Glomerular visceral epithelial cell (primary cell): ENCODE measurements around the gene GET4.
A peak's percentile ranks its signal among the peaks of the same experiment; 100 is the strongest.
"Not testable (repeated sequence)": the region's sequence is repeated elsewhere in the genome, so short reads cannot be mapped to it uniquely, and the experiment has no call there.

Experiments
- DNase-seq: peaks from one replicate; pipeline ENCODE4 v3.0.0-alpha.2; 2016; ENCODE audit errors: extremely low spot score

The GET4 gene

DNA sequence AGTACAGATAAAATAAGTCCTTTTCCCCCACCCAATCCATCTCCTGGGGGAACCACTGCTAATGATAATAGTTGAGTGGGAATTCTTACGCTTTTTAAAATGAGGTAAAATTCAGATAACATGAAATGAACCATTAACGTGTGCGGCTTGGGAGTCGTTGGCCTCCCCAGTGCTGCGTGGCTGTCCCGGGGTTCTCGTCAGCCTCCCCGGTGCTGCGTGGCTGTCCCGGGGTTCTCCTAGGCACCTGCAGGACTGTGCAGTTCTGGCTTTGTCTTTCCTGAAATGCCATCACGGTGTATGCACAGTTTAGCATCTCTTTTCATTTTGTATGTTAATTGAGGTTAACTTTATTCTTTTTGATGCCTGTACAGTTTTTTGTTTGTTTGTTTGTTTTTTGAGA, 30.6 kb upstream of the GET4 start:
- DNase-seq = no peak

DNA sequence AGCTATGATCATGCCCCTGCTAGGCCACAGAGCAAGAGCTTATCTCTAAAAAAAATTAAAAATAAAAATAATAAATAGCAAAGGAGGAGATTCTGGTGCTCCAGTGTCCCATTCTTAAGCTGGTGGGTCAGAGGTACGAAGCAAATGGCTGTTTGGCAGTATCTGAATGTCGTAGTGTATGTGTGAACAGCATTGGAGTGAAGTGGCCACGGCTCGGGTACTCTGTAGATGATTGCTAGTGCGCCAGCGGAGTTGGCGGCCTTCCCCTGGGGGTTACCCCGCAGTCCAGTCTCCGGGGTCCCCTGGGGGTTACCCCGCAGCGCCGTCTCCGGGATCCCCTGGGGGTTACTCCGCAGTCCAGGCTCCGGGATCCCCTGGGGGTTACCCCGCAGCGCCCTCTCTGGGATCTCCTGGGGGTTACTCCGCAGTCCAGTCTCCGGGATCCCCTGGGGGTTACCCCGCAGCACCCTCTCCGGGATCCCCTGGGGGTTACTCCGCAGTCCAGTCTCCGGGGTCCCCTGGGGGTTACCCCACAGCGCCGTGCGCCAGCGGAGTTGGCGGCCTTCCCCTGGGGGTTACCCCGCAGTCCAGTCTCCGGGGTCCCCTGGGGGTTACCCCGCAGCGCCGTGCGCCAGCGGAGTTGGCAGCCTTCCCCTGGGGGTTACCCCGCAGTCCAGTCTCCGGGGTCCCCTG, 29.2 kb upstream of the GET4 start:
- DNase-seq = not testable (repeated sequence)

DNA sequence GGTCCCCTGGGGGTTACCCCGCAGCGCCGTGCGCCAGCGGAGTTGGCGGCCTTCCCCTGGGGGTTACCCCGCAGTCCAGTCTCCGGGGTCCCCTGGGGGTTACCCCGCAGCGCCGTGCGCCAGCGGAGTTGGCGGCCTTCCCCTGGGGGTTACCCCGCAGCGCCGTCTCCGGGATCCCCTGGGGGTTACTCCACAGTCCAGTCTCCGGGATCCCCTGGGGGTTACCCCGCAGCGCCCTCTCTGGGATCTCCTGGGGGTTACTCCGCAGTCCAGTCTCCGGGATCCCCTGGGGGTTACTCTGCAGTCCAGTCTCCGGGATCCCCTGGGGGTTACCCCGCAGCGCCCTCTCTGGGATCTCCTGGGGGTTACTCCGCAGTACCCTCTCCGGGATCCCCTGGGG, 28.6 kb upstream of the GET4 start:
- not testable (repeated sequence) for DNase-seq

DNA sequence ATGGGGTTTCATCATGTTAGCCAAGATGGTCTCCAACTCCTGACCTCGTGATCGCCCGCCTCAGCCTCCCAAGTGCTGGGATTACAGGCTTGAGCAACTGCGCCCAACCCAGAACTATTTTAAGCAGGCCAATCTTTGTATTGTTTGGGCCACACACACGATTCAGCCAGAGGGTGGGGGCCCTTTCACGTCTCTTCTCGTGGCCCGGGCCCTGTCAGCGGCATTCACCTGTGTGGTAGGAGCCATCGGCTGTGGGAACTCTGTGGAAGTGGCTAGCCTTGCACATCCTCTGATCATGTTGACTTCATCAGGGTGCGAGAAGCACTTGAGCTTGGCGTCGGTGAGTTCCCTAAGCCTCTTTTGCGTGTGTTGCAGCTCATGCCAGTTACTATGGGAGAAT, 27.2 kb upstream of the GET4 start:
- DNase-seq = no peak

DNA sequence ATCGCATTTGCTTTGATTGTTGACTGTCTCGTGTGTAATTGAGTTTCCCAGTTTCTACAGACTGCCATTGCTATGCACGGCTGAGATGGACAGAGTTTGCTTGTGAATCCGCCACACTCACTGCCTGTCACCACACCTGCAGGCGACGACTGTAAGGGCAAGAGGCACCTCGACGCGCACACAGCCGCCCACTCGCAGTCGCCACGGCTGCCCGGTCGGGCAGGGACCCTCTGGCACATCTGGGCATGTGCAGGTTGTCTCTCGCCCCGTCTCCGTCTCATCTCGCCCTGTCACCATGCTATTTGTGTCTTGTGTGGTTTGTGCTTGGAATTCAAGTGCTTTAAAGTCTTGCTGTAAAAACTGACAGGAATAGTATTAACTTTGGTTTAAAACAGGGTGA, 26.6 kb upstream of the GET4 start:
- DNase-seq = no peak

DNA sequence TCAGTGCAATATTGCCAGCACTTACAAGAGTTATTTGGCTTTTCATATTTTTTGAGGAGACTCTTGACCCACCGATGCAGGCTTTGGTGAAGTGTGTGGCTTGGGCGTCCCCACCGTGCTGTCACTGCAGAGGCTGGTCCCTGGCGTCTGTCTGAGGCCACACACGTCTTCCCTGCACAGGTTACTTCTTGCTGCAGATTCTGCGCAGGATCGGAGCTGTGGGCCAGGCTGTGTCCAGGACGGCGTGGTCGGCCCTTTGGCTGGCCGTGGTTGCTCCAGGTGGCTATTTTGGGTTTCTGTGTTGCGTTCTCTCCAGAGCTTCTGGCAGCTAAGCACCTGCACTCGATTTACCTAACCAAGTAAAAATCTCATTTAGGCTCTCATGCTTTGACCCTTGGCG, 25.1 kb upstream of the GET4 start:
- no peak for DNase-seq

DNA sequence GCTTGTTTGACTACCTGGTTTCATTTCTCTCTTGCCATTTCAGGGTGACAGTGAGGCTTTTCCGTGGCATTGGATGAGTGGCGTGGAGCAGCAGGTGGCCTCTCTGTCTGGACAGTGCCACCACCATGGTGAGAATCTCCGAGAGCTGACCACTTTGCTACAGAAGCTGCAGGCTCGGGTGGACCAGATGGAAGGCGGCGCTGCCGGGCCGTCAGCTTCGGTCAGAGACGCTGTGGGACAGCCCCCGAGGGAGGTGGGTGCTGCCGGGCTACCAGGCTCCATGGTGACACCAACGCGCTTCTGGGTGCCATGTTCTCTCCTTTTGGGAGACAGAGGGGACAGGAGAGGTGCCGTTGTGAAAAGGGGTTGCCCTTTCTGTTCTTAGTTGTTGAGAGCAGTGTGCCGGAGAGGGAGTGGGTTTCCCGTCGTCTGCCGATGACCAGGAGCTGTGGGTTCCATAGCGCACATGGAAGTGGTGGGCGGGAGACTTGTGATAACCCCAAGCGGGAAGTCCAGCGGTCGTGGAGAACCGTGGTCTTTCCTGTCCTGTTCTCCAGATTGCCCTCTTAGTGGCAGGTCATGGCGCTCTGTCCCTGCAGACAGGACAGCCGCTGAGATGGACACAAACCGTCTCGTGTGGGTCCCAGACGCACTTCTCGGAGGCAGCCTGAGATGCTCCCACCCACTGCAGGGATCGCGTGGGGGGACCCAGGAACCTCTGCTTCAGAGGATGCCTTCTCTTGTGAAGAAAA, 22.8 kb upstream of the GET4 start:
- no peak for DNase-seq

DNA sequence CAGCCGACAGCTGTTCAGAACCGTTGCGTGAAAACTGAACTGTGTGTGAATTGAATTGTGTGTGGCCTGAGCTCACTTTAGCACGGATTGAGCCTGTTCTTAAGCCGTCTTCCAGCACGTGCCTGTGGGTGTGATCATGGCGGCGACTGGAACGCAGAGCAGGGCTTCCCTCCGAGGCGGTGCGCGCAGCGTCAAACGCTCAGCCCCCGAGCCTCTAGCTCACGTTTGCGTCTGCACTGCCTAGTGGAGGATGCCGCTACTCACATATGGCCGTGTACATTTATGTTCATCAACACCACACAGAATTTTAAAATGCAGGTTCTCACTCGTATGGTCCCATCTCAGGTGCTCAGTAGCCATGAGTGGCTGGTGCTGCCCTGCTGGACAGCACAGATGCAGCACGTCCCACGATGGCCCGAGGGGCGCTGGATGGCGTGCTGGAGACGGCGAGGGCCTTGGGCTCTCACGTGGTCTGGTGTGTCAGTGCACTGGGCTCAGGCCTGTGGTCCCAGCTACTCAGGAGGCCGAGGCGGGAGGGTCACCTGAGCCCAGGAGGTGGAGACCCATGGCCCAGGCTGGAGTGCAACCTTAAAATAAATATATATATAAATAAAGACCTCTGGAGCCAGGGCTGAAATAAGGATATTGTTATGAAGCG, 22.1 kb upstream of the GET4 start:
- DNase-seq = no peak

DNA sequence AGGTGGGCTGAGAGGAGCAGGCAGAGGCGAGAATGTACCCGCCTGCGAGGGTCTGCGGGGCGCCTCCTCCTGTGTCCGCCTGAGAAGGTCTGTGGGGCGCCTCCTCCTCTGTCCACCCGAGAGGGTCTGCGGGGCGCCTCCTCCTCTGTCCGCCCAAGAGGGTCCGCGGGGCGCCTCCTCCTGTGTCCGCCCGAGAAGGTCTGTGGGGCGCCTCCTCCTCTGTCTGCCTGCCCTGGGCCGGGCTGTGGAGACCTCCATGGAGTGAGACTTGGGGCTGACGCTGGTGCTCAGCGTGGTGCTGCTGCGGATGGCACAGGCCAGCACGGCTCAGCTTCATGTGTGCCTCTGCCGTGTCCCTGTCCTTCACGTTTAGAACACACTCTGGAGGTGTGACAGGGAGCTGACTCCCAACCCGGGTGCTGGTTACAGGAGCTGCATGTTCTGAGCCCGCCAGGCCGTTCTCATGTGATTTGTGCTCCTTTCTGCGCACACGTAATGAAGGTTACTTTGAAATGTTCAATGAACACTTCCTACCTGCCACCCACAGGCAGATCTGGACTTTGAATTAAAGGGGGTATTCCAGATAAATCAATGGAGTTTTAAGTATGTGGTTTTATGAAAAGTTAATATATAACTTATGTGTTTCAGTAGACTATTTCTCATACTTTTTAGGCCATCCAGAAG, 20.5 kb upstream of the GET4 start:
- no peak for DNase-seq

DNA sequence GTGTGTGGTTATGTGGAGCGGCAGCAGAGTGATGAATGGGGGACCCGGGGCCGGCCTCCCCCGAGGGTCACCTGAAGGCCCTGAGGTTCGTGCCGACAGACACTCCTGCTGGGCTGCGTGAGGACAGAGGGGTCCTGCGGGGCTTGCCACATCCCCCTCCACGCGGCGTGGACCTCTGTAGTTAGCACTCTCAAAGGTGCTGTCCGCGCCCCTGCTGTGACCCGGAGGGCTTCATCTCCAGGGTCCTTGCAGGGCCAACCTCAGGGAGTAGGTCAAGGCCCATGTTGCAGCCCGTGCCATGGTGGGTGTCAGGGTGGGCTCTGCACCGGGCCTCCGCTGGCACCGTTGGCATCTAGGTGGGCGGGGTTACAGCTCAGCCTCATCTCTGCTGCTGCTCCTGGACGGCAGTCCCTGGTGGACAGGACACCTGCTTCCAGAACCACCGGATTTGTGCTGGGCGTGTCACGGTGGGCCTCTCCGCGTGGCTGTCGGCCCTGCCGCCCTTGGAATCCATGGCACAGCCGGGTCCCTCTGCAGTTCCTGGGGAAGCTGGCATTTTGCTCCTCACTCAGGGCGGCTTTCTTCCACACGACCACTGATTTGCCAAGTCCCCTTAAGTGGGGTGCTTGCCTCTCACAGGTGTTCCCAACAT, 19.8 kb upstream of the GET4 start:
- no peak for DNase-seq

DNA sequence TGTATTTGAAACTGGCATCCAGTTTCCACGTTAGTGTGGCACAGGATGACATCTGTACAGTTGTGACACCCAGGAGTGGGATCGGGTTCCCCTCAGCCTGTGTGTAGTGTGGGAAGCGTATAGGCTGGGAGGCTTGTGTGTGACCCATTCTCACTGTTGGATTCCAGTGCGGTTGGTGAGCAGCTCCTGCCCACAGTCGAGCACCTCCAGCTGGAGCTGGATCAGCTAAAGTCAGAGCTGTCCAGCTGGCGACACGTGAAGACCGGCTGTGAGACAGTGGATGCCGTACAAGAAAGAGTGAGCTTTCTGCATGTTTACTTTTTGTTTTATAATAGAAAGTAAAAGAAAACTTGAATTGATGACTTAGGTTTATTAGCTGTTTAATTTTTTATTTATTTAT, 18.7 kb upstream of the GET4 start:
- DNase-seq = no peak

DNA sequence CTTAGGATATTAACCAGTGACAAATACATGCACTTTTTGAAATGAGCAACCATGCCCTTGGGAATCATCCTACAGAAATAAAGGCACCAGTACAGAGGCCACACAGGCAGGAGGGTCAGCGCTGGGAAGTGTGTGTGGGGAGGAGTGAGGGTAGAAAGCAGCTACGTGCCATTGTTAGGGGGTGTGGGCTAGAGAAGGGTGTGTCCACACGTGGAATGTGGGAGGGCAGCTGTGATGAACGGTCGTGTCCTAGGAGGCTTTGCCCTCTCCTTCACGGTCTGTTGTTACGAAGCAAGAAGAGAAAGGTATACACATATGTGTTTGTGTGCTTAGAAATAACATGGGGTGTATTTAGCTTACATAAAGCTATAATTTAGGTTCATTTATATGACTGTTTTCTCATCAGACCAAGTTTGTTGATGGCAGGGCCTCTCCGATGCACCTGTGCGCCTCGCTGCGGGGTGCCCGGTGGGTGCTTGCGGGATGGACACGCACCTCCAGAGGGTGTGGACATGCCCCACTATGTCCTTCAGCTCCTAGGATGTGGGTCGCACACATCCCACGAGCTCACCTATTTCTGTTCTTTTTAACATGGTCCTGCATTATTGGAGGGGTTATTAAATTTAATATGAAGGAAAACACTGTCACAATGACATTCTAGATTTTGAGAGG, 16.9 kb upstream of the GET4 start:
- DNase-seq = no peak

DNA sequence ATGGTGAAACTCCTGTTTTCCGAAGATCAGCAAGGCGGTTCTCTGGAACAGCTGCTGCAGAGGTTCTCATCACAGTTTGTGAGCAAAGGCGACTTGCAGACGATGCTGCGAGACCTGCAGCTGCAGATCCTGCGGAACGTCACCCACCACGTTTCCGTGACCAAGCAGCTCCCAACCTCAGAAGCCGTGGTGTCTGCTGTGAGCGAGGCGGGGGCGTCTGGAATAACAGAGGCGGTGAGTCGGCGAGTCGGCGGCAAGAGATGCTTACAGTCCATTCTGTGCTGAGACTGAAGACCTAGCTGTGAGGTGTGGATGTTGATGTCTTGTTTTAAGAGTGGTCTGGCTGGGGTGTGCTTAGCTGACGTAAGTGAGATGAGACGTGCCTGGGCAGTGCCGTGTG, 16.2 kb upstream of the GET4 start:
- no peak for DNase-seq

DNA sequence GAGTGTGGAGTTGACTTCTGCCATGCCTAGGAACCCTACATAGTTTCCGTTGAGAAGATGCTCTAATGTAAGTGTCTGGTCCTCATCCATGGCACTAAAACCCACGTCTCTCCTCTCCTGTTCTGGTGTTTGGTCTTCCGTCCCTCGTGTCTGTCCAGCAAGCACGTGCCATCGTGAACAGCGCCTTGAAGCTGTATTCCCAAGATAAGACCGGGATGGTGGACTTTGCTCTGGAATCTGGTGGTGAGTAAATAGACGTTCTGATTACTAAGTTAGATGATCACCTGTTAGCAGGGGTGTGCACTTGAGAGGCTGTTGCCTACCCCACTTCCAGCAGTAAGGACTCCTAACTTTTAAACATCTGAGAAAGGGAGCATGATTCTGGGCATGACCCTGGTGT, 15.1 kb upstream of the GET4 start:
- no peak for DNase-seq

DNA sequence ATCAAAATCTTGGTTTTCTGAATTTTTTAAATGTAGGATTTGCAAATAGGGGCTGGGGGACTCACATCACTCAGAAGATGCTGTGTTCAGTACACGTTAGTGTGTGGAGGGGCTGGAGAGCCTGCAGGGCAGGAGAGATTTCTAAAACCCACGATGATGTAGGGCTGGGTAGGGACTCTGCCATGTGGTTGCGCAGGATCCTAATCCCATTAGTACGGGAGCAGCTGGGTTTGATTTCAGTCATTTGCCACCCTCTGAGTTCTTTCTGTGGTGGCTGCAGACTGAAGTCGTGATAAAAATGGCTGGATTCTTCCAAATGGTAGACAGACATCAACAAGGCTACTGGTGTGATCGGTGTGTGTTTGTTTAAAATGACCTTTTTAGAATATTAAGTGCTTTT, 14.2 kb upstream of the GET4 start:
- no peak for DNase-seq

DNA sequence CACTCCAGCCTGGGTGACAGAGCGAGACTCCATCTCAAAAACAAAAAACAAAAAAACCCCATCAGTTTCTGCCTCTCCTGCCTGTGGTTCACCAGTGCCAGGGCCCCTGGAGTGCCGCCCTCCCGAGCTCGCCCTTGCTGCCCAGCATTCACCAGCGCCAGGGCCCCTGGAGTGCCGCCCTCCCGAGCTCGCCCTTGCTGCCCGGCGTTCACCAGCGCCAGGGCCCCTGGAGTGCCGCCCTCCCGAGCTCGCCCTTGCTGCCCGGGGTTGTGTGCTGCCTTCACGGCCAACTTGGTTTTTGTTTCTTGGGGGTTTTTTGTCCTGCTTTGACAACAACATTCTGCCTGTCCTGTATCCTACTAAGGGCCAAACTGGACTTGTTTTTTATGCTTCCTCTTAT, 13.2 kb upstream of the GET4 start:
- DNase-seq = no peak

DNA sequence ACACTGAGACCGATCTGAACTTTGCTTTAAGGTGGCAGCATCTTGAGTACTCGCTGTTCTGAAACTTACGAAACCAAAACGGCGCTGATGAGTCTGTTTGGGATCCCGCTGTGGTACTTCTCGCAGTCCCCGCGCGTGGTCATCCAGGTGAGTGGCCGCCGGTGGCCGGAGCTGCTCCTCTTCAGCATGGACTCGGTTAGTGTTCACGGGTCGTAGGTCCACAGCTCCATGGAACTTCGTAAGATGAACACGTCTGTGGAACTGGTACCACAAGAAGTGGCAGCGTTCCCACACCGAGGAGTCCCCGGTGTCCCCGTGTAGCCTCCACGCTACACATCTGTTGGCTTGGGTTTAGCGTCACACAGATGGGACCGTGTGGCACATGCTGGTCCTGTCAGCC, 10.4 kb upstream of the GET4 start:
- no peak for DNase-seq

DNA sequence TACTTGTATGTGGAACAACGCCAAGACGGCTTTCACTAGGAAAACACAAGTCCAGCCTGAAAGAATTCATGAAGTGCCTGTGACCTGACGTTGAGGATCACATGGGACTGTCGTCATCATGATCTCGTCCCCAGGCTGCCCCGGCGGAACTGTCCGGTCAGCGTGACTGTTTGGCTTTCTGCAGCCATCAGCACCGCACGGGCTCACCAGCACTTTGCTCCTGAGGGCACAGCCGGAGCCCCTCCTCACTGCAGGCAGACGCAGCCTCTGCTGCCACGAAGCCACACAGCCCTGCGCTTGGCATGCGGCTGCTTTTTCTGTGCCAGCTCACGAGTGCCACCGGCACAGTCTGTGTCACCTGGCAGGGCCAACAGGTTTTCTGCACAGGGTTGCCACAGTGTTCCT, 9.4 kb upstream of the GET4 start:
- DNase-seq = no peak

DNA sequence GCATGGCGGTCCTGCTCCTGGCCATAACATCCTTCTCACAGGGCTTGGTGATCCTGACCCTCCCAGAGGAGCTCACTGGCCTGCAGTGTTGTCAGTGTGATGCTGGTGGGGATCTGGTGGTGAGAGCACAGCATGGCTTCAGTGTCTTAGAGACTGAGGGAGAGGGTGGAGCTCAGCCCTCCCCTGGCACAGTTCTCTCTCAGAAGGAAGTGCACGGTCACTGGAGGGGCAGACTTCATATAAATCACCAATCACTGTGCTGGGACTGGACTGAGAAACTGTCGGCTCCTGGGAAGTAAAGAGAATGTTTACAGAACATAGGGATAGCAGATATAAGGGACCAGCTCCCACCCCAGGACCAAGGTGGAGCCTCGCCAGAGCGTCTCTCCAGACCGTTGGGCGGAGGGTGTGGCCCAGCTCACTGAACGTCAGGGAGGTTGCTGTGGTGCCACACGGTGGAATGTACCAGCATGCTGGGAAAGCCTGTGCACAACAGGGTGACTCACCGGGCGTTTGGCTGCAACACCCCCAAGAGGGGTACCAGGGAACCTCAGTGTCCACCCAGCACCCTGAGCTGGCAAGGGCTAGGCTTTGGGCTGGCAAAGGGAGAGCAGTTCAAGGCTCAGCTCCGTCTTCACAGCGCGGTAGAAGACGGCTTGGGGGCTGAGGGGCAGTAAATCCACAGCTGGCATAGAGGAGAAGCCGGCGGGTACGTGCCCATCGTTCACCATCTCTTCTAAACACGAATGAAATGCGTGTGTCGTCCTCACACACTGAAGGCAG, 8.8 kb upstream of the GET4 start:
- DNase-seq = peak; percentile 41

DNA sequence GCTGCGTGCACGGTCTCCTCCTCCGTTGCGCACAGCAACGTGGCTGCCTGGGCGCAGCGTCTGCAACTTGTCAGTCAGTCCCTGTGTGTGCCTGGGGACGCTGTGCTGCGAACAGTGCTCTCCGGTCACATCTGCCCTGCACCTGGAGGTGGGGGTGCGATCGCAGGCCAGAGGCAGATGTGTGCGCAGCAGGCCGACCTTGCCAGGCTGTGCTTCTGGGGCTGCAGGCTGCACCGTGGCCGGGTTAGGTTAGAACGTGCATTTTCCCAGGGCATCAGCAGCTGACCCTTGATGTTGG, 8.2 kb upstream of the GET4 start:
- no peak for DNase-seq

DNA sequence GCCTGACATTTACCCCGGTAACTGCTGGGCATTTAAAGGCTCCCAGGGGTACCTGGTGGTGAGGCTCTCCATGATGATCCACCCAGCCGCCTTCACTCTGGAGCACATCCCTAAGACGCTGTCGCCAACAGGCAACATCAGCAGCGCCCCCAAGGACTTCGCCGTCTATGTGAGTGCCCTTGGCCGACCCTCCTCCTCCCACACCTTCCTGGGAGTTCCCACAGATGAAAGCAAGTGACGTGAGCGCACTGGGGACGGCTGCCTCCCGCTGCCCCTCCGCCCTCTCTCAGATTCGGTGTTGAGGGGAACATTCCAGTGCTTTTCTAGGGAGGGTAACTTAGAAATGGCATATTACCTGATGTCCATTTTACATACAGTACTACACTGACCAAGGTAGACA, 7.0 kb upstream of the GET4 start:
- DNase-seq = no peak
